GM18507 (cell line): Measurements from ENCODE around the gene SGO2.

Experiments used
- DNase-seq: peaks from one replicate; pipeline ENCODE4 v3.0.0; 2011; ENCODE audit warnings: low read depth; ENCODE audit not compliant: insufficient read length; ENCODE audit errors: extremely low spot score
- FAIRE-seq: peaks from 2 replicates; lab custom pipeline; 2011; peaks lifted over from hg19 to GRCh38; lab: Jason Lieb, UNC

Gene SGO2, protein sequence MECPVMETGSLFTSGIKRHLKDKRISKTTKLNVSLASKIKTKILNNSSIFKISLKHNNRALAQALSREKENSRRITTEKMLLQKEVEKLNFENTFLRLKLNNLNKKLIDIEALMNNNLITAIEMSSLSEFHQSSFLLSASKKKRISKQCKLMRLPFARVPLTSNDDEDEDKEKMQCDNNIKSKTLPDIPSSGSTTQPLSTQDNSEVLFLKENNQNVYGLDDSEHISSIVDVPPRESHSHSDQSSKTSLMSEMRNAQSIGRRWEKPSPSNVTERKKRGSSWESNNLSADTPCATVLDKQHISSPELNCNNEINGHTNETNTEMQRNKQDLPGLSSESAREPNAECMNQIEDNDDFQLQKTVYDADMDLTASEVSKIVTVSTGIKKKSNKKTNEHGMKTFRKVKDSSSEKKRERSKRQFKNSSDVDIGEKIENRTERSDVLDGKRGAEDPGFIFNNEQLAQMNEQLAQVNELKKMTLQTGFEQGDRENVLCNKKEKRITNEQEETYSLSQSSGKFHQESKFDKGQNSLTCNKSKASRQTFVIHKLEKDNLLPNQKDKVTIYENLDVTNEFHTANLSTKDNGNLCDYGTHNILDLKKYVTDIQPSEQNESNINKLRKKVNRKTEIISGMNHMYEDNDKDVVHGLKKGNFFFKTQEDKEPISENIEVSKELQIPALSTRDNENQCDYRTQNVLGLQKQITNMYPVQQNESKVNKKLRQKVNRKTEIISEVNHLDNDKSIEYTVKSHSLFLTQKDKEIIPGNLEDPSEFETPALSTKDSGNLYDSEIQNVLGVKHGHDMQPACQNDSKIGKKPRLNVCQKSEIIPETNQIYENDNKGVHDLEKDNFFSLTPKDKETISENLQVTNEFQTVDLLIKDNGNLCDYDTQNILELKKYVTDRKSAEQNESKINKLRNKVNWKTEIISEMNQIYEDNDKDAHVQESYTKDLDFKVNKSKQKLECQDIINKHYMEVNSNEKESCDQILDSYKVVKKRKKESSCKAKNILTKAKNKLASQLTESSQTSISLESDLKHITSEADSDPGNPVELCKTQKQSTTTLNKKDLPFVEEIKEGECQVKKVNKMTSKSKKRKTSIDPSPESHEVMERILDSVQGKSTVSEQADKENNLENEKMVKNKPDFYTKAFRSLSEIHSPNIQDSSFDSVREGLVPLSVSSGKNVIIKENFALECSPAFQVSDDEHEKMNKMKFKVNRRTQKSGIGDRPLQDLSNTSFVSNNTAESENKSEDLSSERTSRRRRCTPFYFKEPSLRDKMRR

DNA sequence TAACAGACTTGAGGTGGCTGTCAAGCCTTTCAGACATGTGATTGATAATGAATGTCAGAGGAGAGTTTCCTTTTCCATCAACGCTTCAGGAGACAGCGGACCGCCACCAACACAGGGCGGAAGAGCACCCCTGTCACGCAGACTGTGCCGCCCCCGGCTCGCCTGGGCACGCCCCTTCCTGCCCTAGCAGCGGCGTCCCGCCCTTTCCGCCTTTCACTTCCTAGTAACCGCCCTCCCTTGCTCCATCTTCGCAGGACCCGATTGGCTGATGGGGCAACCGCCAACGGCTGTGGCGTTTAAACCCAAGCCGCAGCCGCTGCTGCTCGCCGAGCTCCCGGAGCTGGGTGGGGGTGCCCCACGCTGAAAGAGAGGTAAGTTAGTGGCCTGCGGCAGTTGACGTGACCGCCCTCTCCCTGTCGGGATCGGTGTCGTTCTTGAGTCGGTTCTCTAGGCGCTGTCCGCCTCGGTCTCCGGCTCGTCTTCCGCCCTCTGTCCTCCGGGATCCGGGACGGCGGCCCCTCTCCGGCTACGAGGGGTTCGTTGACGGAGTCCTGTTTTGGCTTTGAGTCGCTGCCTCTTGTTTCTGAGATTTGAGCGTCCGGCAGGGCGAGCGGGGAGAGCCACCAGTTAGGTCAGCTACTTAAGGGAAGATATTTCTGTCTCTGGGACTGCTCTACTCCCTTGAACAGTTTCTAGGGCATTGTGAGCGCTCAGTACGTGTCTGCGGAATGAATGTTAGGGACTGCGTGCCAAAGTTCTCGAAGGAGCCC, at the start of gene SGO2:
Gene SGO2, plus strand, starts transcription at position 326 of the 770 bp plus-strand sequence. CDS start 6,769 bp downstream, outside the sequence.
- DNase-seq (peak; percentile 94), FAIRE-seq (peak; percentile 98)

DNA sequence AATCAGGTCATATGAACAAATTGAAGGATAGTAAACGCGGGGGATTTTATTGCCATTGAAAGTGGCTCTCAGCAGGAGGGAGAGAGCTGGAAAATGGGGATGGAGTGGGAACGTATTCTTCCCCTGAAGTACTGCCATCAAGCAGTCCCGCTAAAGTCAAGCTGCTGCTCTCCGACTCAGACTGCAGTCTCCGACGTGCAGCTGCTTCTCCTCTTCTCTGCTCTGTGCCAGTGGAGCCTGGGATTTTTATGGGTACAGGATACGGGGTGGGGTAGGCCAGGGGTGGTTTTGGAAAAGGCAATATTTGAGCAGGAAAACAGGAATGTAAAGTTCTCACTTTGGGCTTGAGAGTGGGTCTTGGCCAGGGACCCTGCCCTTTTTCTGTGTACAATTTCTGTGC, 49.2 kb upstream of the SGO2 start:
- DNase-seq: no peak
- FAIRE-seq: no peak

DNA sequence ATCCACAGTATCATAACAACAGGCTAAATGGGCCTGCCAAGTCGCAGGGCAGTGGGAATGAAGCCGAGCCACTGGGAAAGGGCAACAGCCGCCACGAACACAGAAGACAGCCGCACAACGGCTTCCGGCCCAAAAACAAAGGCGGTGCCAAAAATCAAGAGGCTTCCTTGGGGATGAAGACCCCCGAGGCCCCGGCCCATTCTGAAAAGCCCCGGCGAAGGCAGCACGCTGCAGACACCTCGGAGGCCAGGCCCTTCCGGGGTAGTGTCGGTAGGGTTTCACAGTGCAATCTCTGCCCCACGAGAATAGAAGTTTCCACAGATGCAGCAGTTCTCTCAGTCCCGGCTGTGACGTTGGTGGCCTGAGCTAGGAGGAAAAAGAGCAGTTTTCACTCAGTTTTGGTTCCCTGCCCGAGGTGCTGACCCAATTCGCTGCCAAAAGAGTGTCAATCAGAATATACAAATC, 48.3 kb upstream of the SGO2 start:
- FAIRE-seq (no peak), DNase-seq (no peak)

DNA sequence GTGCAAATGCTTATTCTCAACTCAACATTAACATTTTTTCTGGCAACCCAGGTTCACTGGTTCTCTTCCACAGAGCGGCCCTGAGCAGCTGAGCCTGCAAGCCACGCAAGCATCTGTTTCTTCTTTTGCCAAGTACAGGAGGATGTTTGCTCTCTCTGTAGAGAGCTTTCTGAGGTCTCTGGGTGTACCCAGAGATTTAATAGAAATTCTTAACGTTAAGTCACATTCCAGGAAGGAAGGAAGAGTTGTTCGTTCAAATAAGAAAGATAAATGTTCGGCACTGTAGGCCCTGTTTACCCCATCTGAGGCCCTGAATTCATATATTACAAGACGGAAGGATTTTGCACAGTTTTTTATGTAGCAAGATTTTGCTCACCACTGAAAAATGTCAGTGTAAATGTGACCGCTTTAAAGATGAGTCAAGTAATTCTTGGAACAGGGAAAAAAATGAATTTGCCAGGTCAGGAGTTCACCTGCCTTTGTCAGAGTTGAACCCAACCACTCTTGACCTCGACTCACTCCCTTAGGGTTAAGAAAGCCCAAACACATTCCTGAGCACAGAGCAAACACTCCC, 46.2 kb upstream of the SGO2 start:
- no peak for DNase-seq

DNA sequence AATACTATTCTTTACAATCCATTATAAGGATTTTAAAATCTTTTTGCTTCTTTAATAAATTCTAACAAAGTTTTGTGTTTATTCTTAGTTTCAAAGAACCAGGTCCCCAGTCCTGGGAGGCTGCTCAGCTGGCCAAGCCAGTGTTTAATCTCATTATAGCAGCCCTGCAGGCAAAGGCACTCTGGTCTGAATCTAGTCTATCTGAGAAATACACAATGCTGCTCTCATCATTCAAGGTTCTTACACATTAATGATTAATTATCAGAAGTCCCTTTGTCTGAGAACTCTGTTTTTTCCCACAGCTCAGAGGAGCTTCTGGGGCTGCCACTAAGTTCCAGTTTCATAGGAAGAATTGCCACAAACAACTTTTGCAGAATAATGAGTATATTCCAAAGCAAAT, 43.8 kb upstream of the SGO2 start:
- DNase-seq (peak; percentile 35), FAIRE-seq (peak; percentile 83)

More for the DNA sequence above, 46.2 kb upstream of the SGO2 start:
- no peak for FAIRE-seq

DNA sequence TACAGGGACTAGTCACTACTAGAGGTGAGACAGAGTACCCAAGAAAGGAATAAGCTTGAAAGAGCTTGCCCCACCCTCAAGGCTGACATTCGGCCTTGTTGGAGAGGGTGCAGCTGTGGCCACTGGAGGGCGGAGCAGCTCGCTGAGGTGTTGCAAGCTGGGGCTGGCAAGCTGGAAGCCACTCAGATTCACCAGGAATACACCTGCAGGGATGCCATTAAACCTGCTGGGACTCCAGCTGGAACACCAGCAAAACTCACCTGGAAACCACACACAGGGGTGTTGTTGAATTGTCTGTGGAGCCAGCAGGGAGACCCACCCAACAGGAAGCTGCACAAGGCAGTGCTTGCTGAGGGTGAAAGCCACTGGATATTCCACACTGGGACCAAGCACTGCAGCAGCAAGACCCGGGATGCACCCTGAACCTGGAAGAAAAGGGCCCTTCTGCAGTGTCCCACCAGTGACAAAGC, 42.2 kb upstream of the SGO2 start:
- DNase-seq: no peak
- peak; percentile 75 for FAIRE-seq

DNA sequence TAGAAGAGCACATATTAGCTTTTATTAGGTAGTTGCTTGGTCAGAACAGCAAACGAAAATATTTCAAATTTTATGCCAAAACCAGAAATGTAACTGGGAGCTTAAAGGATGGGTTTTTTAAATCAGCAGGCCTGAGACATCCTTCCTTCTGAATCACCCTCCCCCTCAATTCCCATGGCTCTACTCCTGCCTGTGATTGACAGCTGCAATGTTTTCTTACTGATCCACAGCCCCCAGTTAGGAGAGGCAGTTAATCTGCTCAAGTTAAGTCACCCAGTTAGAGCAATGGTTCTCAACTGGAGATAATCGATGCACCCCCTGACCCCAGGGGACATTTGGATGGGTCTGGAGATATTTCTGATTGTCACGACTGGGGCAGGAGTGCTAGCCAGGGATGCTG, 41.1 kb upstream of the SGO2 start:
- no peak for FAIRE-seq
- DNase-seq: no peak

DNA sequence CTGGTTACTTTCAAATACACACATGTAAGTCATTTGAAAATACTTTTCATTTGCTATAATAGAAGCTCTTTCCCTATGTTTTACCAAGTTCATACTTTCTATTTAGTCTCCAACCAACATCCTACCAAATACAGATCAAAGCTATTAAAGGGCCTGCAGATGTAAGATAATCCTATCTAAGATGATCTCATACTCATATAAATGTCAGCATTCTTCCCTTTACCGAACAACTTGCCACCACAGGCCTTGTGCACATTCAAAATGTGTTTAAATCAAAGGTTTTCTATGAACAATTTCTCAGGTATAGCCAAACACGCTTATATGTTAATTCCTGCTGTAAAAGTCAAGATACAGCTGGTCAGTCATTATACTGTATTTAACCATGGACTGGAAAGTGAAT, 39.5 kb upstream of the SGO2 start:
- no peak for FAIRE-seq

DNA sequence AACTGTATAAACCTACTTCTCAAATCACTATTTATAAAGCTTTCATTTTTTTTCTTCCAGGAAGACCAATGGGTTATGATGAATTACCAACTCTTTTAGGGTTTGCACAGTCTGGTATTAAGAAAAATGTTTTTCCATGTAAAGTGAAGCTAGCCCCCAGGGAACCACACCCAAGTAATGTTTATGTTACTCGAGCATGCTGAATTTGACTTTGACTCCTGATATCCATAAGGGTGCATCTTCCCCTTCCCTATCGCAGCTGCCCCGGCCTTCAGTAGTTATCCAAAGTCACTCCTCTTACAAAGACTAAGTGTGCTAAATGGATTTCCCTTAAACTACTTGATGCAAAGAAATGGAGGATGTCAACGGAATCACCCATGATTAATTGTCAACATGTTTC, 37.8 kb upstream of the SGO2 start:
- FAIRE-seq (no peak), DNase-seq (no peak)

More for the DNA sequence above, 39.5 kb upstream of the SGO2 start:
- no peak for DNase-seq

DNA sequence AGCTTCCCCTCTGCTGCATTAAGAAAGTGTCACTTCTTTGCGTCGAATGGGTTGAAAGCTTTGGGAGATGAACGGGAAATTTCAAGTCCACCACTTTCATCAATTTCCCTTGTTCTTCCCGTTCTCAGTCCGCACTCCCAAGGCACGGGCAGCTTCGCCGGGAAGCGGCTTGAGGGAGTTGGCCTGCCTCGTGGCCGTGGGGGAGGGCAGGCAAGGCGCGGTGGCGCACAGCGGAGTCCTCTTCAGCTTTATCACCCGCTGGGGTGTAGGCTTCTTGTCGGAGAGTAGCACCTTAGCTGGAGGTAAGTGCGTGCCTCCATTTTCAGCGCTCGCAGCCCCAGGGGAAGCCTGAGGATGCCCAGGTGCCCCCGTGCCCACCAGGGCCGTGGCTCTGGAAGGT, 36.0 kb upstream of the SGO2 start:
- DNase-seq: no peak
- no peak for FAIRE-seq

DNA sequence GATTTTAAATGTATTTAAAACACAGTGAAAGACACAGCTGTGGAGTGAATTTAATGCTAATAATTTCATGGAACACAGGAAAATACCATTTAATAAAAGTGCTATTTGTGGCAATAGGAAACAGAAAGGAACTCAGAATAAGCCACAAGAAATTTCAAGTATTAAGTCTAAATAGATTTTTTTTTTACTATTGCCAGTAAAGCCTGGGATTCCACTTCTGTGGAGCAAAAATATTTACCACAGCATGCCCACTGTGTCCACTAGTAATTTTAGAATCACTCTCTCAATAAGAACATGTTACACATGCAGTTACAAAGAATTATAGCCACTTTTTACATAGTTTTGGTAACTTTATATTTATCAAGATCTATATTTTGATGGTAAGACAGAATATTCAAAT, 33.4 kb upstream of the SGO2 start:
- no peak for DNase-seq
- FAIRE-seq: no peak

DNA sequence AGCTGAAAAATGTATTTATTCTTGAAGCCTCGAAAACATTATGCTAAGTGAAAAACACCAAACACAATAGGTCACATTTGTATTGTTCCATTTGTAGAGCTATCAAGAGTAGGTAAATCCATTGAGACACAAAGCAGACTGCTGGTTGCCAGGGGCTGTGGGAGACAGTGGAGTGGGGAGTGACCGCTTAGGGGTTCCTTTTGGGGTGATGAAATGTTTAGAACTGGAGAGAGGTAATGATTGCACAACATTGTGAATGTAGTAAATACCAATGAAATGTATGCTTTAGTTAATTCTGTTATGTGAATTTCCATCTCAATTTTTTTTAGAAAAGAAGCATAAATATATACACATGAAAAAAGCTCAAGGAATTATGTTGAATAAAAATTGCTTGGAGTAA, 32.0 kb upstream of the SGO2 start:
- FAIRE-seq (no peak), DNase-seq (no peak)

DNA sequence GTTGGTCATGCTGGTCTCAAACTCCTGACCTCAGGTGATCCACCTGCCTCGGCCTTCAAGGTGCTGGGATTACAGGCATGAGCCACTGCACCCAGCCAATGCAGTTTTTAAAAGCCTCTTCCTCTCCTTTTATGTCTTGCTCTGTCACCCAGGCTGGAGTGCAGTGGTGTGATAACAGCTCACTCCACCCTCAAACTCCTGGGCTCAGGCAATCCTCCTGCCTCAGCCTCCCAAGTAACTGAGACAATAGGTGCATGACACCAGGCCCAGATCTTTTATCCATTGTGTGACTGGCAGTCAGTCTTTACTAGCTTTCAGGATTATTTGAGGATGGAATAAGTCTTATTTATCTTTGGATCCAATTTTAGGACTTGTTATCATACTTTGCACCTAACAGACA, 29.3 kb upstream of the SGO2 start:
- DNase-seq (no peak), FAIRE-seq (no peak)

DNA sequence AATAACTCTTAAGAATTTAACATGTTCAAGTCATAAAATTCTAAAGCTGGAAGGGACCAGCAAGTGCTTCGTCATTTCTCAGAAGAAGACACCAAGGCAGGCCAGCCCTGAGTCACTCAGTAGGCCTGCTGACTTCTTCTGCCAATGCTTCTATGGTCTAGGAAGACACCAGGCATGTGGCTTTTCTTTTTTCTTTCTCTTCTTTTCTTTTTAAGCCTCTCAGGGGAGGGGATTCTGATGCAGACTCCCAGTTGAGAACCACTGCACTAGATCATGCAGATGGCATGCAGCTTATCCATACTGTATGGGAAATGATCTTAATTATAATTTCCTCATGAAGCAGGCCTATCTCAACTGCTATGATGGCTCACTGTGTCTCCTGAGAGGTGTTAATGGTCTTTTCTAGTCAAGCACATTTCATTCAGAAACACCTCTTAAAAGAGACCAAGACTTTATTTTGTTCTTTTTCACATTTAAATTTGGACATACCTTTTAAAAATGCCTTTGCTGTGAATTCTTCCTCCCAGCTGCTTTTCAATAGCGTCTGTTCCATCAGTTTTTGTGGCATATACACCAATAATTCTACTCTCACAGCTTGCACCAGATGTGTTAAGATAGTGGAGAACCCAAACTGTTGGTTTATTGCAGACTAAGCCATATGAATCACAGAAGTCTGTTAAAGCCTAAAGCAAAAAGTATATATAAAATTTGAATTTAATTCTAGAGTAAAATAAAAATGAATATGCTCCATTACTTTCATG, 27.4 kb upstream of the SGO2 start:
- FAIRE-seq (no peak), DNase-seq (no peak)

DNA sequence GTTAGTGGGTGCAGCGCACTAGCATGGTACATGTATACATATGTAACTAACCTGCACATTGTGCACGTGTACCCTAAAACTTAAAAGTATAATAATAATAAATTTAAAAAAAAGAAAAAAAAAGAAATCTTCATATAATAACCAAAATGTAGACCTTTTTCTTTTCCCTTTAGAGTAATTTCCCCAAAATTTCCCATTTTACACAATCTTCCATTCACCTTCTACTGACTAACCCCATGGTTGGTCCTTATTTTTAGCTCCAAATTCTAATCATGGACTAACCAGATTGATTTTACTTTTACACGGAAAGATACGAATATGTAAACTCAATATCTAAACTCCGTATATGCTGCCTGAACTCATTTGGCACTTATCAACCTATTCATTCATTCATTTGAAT, 23.8 kb upstream of the SGO2 start:
- FAIRE-seq (no peak), DNase-seq (no peak)

DNA sequence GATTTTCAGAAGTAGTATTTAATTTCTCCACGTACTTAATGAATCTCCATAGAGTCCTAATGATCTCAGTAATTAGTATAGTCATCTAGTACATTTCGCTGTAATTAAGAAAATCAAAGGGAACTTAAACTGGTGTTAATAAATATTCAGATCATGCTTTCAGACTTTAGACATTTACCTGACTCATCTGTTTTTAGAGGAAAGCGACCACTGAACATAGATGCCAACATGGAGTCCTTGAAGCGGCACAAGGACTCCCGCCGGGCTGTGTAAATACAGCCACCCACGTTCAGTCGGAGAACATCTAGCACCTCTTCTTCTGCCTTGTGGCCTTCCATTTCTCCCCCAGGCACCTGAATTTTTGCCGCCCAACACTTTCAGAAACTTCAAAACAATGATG, 19.3 kb upstream of the SGO2 start:
- DNase-seq (no peak), FAIRE-seq (no peak)

DNA sequence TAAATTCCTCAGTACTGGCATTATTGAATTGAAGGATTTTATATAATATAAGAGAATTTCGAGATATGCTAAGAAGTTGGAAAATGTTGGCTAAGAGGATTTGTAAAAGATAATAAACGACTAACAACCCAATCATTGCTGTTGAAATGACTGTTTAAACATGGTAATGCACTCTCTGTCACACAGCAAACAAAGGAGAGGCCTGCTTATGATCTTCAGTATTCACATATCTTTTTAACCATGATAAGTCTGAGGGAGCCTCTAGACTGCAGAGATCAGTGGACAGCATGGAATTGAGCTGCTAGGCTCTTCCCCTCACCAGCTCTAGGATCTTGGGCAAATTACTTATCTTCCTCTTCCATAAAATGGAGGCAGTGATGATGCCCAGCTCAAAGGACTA, 18.8 kb upstream of the SGO2 start:
- DNase-seq (no peak), FAIRE-seq (no peak)

DNA sequence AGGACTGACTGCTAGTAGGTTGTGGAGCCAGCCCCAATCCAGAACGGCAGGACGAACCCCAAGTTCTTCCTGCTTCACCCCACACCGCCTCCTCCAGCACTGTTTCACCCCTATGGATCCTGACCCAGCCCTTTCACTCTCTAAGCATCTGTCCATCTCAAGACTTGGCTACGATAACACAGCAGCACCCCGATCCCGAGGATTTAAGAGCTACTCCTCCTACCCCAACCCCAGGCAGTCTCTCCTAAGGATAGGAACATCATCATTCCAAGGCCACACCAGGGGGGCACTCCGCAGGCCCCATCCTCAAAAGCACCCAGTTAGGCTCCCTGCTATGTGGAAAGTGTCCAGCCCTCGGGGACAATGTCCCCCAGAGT, 16.8 kb upstream of the SGO2 start:
- FAIRE-seq: no peak
- DNase-seq: no peak
